ENCODE data around the gene UCK2.

GRCh38 chr1:165845992-165846748 is 18.8 kb downstream of the UCK2 start:
- no peak for TF ChIP-seq GATA3 (IDR thresholded peaks at IDR 0.05; ENCODE audit: low read depth, low read length)
- TF ChIP-seq GATA2 (IDR thresholded peaks at IDR 0.05; ENCODE audit: low read depth, low read length) = peak; percentile 10; the same call in 1 of the 2 replicates

Measured in SH-SY5Y (cell line).